RWPE1 (cell line): Measurements from ENCODE around the gene PREB.

Source experiments
- CTCF ChIA-PET: fragments of 350-600 bp; sonication (Branson Sonifier 250); formaldehyde crosslinking; extraction: SDS; loops from one replicate; lab custom pipeline; 2021; lab: Yijun Ruan, JAX
- POLR2A ChIA-PET: fragments of 400-600 bp; formaldehyde crosslinking; extraction: SDS; loops from one replicate; lab custom pipeline; 2020; ENCODE audit warnings: antibody characterized with exemption; ENCODE audit not compliant: low non-redundant PET; lab: Yijun Ruan, JAX
- DNase-seq: peaks from one replicate; pipeline ENCODE4 v3.0.0; 2012; ENCODE audit warnings: low spot score
- H3K27ac ChIP-seq: fragments of 450-650 bp; 2 replicates; pipeline ENCODE4 v1.5.1; 2017
- CTCF ChIP-seq: fragments of 450-650 bp; conservative IDR thresholded peaks from 2 replicates; pipeline ENCODE4 v1.5.1; 2017; ENCODE audit warnings: low read depth, mild to moderate bottlenecking

Gene PREB

GRCh38 chr2:27137322-27137935 lies 3.0 kb upstream of the PREB start:
- ChIA-PET CTCF (no interaction called here), POLR2A (no interaction called here)
- DNase-seq: no peak
- TF ChIP-seq CTCF: no peak
- H3K27ac ChIP-seq: no peak overlapping the region

GRCh38 chr2:27136751-27137150 lies 2.3 kb upstream of the PREB start:
- ChIA-PET POLR2A (interaction anchor here (0.6 kb wide), 1 partner anchor 98 kb away, joined by 3 read pairs; no protein-coding TSS in a partner anchor), CTCF (no interaction called here)
- no peak for TF ChIP-seq CTCF
- DNase-seq: no peak
- no peak overlapping the region for H3K27ac ChIP-seq

- no peak for TF ChIP-seq CTCF
- H3K27ac ChIP-seq: peak overlapping the region; percentile 69; the same call in 1 of the 2 replicates
- DNase-seq: no peak
- CTCF ChIA-PET: interaction anchor here (1.4 kb wide), 1 partner anchor 12 kb away, joined by 4 read pairs; the partner anchor contains the start of gene ABHD1
- POLR2A ChIA-PET: no interaction called here
Measured at GRCh38 chr2:27135478-27135955, 1.1 kb upstream of the PREB start.

- POLR2A ChIA-PET: interaction anchor here (0.7 kb wide), 1 partner anchor 14 kb away, joined by 3 read pairs; no protein-coding TSS in a partner anchor
- TF ChIP-seq CTCF: no peak
- DNase-seq: no peak
- H3K27ac ChIP-seq: peak overlapping the region; percentile 69
- CTCF ChIA-PET: interaction anchor here (0.6 to 1.4 kb wide), 2 partner anchors 12 to 222 kb away, joined by 3 to 4 read pairs; partner anchors contain the start of gene ABHD1
Measured at GRCh38 chr2:27134781-27135477, 493 bp upstream of the PREB start.

GRCh38 chr2:27133195-27133875 lies 1.1 kb downstream of the PREB start:
- CTCF ChIA-PET: interaction anchor here (0.6 to 0.9 kb wide), 3 partner anchors 35 to 173 kb away, joined by 3 to 5 read pairs (median 3); no protein-coding TSS in a partner anchor
- no peak for TF ChIP-seq CTCF
- no peak for DNase-seq
- POLR2A ChIA-PET: interaction anchor here (0.5 kb wide), 1 partner anchor 176 kb away, joined by 3 read pairs; no protein-coding TSS in a partner anchor
- peak overlapping the region; percentile 69 for H3K27ac ChIP-seq

GRCh38 chr2:27131429-27131828 lies 3.0 kb downstream of the PREB start:
- CTCF ChIA-PET: interaction anchor here (0.9 kb wide), 1 partner anchor 40 kb away, joined by 3 read pairs; no protein-coding TSS in a partner anchor
- POLR2A ChIA-PET: no interaction called here

More at GRCh38 chr2:27131429-27131828, 3.0 kb downstream of the PREB start:
- peak overlapping the region; percentile 12; the same call in 1 of the 2 replicates for H3K27ac ChIP-seq
- TF ChIP-seq CTCF: no peak
- no peak for DNase-seq
